ENCODE data around the gene F13B. TPM values are rescaled to one million over a fixed set of nuclear protein-coding genes. Genes with fewer than 3 reads are reported as not detected.

Gene F13B, protein sequence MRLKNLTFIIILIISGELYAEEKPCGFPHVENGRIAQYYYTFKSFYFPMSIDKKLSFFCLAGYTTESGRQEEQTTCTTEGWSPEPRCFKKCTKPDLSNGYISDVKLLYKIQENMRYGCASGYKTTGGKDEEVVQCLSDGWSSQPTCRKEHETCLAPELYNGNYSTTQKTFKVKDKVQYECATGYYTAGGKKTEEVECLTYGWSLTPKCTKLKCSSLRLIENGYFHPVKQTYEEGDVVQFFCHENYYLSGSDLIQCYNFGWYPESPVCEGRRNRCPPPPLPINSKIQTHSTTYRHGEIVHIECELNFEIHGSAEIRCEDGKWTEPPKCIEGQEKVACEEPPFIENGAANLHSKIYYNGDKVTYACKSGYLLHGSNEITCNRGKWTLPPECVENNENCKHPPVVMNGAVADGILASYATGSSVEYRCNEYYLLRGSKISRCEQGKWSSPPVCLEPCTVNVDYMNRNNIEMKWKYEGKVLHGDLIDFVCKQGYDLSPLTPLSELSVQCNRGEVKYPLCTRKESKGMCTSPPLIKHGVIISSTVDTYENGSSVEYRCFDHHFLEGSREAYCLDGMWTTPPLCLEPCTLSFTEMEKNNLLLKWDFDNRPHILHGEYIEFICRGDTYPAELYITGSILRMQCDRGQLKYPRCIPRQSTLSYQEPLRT
- not detected in 2 replicates for total RNA-seq

DNA sequence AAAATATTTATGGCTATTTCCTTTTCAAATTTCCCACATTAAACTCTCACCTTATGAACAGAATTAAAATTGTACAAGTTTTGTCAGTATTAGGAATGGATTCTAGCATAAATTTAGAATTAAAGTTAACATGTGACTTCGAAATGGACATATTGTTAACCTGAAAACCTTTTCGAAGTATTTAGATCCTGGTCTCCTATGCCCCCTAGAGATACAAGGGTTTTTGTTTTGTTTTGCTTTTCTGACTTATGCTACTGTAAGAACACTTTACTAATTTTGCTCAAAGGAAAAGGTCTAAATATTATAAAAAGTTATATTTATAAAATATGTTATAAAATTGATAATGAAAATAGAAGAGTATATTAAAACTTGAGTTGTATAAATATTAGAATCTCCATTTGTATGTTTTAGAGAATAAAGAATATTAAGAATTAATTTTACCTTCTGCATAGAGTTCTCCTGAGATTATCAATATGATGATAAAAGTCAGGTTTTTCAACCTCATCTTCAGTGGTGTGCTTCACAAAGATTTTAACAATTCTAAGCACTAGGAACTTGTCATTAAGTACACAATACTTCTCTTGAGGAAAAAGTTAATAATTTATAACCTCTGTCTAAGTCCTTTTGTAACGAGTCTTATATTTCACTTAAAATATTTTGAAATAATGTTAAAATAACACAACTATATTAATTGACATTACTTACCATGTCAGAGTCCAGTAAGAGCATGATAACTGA, at the start of gene F13B:
Gene F13B, minus strand, starts transcription at position 542 of the 738 bp plus-strand sequence. Its CDS starts 37 bp downstream, at position 505.

Other genes starting within 250 kb of the F13B start
- gene CFHR1, start 247.5 kb downstream of the F13B start, total RNA-seq = not detected in 2 replicates
- not detected in 2 replicates for gene CFHR4, start 179.2 kb downstream of the F13B start, total RNA-seq
- not detected in 2 replicates for gene CFHR2, start 123.5 kb downstream of the F13B start, total RNA-seq
- not detected in 2 replicates for gene CFHR5, start 89.7 kb downstream of the F13B start, total RNA-seq
- gene ASPM, start 79.4 kb upstream of the F13B start, total RNA-seq = 9.4 and 27.5 TPM in 2 replicates
- gene ZBTB41, start 134.0 kb upstream of the F13B start, total RNA-seq = 6.6 and 9.3 TPM in 2 replicates
- gene CRB1, start 201.0 kb upstream of the F13B start, total RNA-seq = not detected in 2 replicates